ENCODE results near the gene ST6GALNAC1. TPM values are rescaled to one million over a fixed set of nuclear protein-coding genes. Genes with fewer than 3 reads are reported as not detected.

The ST6GALNAC1 gene
- total and polyA plus RNA-seq, 8 donors: 28.0 to 257 (median 62.4) TPM

GRCh38 chr17:76586741-76587487 is 56.6 kb downstream of the ST6GALNAC1 start:
- TF ChIP-seq EP300 (IDR thresholded peaks at IDR 0.05): no peak
- no peak for TF ChIP-seq POLR2A (IDR thresholded peaks at IDR 0.05)
- TF ChIP-seq POLR2AphosphoS5 (IDR thresholded peaks at IDR 0.05): no peak
- TF ChIP-seq CTCF (IDR thresholded peaks at IDR 0.05): no peak
- Histone ChIP-seq H3K27ac (no peak overlapping the region), H3K4me1 (peaks cover 13 to 32% (median 28%) of the 10 kb centered on the region in 4 donors), H3K27me3 (peaks cover 0 to 59% (median 22%) of the 10 kb centered on the region in 3 donors), H3K9me3 (no peaks in the 10 kb centered on the region), H3K4me3 (peak overlapping the region in 2 of 4 donors; percentile 78 to 82), H3K36me3 (no peaks in the 10 kb centered on the region)
- DNase-seq: no peak
- WGBS, 5 donors: 28 to 44% (median 41%) methylated on average over 15 to 17 of the region's 17 CpGs
- intact Hi-C loops (cut with DNase I; ENCODE audit: low total_unique reads): no loop called here

- 0 to 5% (median 0%) methylated on average over 7 to 84 of the region's 84 CpGs for WGBS, 5 donors
- no peaks in the 10 kb centered on the region for H3K36me3 ChIP-seq
- peak; percentile 84 to 93 for DNase-seq
These were observed 57.6 kb downstream of the ST6GALNAC1 start, which contains the start of gene ST6GALNAC2 for GRCh38 chr17:76585649-76586593. TSS of gene ST6GALNAC2 (minus strand) at chr17:76585860. CDS start at chr17:76585808, 52 bp downstream.

GRCh38 chr17:76585033-76585648 is 58.4 kb downstream of the ST6GALNAC1 start:
- Histone ChIP-seq H3K4me3 (peak overlapping the region; percentile 50 to 82 (median 68)), H3K27me3 (peaks cover 0 to 52% (median 22%) of the 10 kb centered on the region in 3 donors), H3K4me1 (peaks cover 13 to 32% (median 28%) of the 10 kb centered on the region in 4 donors), H3K27ac (peak overlapping the region; percentile 74 to 84 (median 78)), H3K36me3 (no peaks in the 10 kb centered on the region), H3K9me3 (no peaks in the 10 kb centered on the region)
- WGBS, 5 donors: 0 to 1% (median 0%) methylated on average over 39 to 62 of the region's 62 CpGs
- peak; percentile 52 to 73 for DNase-seq
- intact Hi-C loops (cut with DNase I; ENCODE audit: low total_unique reads): no loop called here
- TF ChIP-seq POLR2AphosphoS5 (IDR thresholded peaks at IDR 0.05): peak in 1 of 3 donors; percentile 24
- TF ChIP-seq CTCF (IDR thresholded peaks at IDR 0.05): no peak
- TF ChIP-seq POLR2A (IDR thresholded peaks at IDR 0.05): no peak
- no peak for TF ChIP-seq EP300 (IDR thresholded peaks at IDR 0.05)

More at GRCh38 chr17:76585649-76586593, 57.6 kb downstream of the ST6GALNAC1 start, which contains the start of gene ST6GALNAC2:
- Histone ChIP-seq H3K27ac (peak within 1 kb of the TSS; percentile 74 to 84 (median 78)), H3K27me3 (peaks cover 0 to 55% (median 22%) of the 10 kb centered on the region in 3 donors), H3K9me3 (no peaks in the 10 kb centered on the region), H3K4me1 (peaks cover 13 to 32% (median 28%) of the 10 kb centered on the region in 4 donors), H3K4me3 (peak within 1 kb of the TSS; percentile 50 to 82 (median 68))
- intact Hi-C loops (cut with DNase I; ENCODE audit: low total_unique reads): no loop called here
- TF ChIP-seq CTCF (IDR thresholded peaks at IDR 0.05): peak in 4 of 7 experiments; percentile 20 to 58 (median 54)
- no peak for TF ChIP-seq POLR2A (IDR thresholded peaks at IDR 0.05)
- TF ChIP-seq EP300 (IDR thresholded peaks at IDR 0.05): no peak
- peak; percentile 4 to 60 (median 29) for TF ChIP-seq POLR2AphosphoS5 (IDR thresholded peaks at IDR 0.05)
